Suppressor macrophage (primary cell): ENCODE data around the gene TBC1D21.

Experiments used
- DNase-seq, 4 experiments: peaks; one replicate each; pipeline ENCODE4 v3.0.0-alpha.2; 2020 to 2022

The TBC1D21 gene

DNA sequence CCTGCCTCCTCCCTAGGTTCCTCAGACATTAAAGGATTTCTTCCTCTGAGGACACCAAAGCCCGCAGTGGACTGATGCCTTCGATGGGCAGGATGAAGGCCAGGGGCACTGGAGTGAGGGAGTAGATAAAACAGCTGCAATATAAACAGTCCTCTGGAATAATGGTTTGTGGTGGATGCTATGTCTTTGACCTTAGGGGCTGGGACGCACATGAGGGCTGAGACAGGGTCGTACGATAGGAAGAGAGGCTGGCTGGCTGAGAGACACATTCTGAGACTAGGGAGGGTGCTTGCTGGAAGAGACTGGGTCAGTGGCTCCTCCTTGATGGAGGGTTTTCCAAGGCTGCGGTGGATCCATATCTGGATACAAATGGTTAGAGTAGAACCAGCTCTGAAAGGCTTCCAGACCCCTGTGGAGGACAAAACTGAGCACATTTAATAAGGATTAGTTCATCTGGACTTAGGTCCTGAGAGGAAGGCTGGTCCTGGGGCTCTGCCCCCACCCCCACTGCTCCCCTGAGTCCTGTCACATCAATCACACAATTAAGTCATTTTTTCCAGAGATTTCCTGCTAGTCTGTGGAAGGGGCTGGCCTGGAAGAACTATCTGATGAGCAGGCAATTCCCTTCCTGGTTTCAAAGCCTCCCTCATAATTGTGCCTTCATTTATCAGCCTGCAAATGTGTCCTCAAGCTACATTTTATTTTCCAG, 15.8 kb downstream of the TBC1D21 start:
- DNase-seq, result no peak

GRCh38 chr15:73889762-73890124, 16.4 kb downstream of the TBC1D21 start:
- DNase-seq, result no peak

GRCh38 chr15:73891328-73892315, 18.3 kb downstream of the TBC1D21 start:
- no peak for DNase-seq

DNA sequence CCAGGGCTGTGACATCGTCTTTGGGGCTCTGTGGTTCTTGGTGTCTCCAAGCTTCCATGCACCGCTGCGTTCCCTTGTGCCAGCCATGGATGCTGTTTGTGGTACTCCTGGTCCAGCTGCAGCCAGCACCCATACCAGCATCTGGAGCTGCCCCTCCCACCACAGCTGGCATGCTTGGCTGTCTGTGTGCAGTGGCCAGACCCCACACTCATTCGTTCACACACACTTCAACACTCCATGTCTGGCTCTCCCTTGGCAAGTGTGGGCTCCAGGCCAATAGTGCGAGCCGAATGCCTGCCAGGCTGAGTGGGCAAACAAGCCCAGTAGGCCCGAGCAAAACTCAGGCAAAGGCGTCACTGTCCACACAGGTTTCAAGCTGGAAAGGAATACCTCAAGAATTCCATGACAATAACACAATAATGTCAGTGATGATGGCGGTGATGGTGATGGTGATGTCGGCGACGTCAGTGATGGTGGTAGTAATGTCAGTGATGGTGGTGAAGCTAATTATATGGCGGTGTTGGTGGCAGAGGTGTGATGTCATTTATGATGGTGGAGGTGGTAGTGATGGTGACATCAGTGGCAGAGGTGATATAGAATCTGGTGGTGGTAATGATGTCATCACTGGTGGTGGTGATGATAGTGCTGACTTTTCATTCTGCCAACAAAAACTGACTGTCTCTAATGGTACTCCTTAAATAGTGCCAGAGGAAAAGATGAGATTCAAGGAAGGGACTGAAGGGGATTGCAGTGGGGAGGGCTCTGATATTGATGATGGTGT, 19.3 kb downstream of the TBC1D21 start:
- no peak for DNase-seq

GRCh38 chr15:73894133-73894814, 20.9 kb downstream of the TBC1D21 start:
- DNase-seq, result no peak

- peak; percentile 71 to 77 (median 72) for DNase-seq
Measured at GRCh38 chr15:73897441-73898261, 24.3 kb downstream of the TBC1D21 start.

DNA sequence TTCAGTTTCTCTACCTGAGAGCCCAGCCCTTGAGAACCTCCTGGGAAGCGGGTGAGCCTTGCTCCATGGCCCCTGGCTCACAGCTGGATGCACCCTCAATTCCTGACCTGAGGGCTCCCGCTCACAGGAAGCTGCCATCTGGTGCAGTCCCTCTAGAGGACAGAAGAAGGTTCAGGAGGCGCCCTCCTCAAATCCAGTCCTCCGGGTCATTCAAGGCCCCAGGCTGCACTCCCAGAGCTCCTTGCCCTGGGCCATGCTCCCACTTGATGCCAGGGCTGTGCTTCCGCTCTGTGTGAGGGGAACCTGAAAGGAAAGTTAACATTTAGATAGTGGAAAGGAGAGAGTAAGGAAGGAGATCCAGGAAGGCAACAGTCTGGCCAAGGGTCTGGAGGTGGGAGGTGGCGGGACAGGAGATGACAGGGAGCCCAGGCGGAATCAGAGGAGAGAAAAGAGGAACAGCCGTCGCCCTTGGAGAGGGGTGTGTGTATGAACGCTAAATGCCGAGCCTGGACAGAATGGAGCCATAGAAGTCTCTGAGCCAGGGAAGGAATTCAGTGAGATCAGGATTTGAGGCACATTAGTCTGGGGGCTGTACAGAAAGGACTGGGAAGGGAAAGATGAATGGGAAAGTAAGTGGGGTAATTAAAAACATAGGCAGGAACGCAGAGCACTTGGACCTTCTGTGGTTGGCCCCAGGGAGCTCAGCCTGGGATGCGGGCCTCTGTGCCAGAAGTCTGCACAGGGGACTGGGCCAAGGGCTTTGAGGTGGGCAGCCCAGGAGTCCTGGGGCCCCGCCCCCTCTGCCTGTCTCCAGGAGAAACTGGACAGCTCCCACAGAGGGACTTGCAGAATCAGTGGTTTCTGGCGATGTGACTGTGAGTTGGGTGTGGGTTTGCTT, 26.1 kb downstream of the TBC1D21 start:
- DNase-seq, result no peak

- no peak for DNase-seq
Measured at GRCh38 chr15:73900095-73900712, 26.8 kb downstream of the TBC1D21 start.

GRCh38 chr15:73901126-73901810, 27.9 kb downstream of the TBC1D21 start:
- no peak for DNase-seq

DNA sequence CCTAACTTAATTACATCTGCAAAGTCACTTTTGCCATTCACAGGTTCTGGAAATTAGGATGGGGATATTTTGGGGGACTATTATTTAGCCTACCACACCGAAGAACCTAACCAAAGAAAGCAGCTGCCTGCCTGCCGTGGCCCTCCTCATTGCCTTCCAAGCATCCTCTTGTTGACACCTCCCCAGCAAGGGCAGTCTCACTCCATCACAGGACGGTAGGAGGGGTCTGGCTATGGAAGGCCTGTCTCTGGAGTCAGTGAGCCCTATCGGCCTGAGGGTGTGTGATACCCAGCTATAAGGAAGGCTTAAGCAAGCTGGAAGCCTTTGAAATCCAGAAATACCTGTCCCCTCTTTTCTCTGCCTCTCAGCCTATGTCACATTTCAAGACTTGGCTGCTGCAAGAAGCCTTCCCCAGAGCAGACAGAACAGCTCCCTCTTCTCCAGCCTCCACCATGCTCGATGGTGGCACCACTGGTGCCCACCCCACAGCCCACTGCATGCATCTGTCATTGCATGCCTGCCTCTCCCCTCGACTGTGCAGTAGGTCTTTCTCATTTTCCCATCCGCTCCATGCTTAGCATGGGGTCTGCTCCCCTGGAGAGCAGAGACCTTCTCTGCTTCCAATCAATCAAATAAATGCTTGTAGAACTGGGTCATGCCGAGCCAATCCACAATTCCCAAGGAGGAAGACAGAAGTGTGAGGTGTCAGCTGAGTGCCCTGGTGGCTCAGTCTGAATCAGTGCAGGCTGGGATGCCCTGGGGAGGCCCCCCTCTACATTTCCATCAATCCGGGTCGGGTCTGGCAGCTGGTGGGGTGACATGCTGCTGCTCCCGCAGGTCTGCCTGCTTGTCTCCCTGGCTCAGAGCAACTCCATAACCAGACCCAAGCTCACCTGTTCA, 29.0 kb downstream of the TBC1D21 start:
- DNase-seq, result no peak

DNA sequence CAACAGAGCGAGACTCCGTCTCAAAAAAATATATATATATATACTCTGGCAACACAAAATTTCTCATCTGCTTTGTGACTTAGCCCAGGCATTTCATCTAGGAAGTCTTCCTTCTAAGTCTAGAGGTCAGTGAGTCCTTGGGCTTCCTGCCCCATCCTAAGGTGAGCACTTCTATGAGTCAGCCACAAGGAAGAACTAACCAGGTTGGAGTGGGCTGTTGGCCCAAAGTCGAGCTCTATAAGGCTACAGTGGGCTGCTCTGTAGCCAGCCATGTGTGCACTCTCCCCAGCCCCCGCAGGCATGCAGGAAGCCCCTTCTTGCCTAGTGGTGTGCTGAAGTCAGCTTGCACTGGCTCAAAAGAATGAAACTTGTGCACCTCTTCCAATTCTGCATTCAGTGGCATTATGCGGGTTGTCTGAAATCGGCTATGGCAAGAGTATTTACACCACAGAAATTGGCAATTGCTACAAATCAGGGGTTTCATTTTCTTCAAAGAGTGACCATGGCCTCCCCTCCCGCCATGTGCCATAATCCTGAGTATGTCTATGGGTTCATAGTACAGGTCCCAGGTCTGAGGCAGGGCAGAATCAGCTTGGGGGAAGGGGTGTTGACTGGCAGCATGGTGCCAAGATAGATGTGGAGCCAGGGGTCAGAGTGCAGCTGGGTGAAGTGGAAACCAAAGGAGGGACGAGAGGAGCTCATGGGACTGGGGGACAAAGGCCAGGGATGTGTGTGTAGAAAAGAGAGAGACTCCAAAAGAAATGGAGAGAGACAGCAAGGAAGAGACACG, 30.9 kb downstream of the TBC1D21 start:
- DNase-seq, result no peak

- no peak for DNase-seq
Measured at GRCh38 chr15:73905225-73905827, 32.0 kb downstream of the TBC1D21 start.

DNA sequence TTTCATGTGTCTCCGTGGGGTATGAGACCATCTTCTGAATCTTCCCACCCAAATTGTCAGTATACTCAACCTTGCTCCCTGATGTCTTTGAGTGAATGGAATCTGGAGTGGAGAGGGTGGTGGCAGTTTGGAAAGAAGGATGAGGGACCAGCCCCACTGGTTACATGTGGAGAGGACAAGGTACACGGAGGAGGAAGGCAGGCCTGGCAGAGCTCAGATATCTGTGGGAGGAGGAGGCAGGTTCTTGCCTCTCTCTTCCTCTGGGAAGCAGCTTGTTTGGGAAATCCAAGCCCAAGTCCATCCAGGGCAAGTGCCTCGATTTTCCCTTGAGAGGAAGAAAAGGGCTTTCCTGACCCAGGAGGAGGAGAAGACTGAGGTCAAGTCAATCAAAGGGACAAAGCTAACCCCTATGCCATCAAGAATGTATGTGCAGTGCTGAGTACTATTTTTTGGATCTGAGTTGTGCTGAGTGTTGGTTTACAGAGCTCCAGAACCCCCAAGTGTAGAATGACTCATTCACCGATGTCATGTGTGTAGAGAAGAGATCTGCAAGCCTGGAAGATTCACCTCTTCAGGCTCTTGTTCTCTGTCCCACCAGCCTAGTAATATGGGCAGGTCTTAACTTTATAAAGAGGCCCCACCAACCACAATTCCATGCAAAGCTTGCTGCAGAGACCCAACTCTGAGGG, 33.1 kb downstream of the TBC1D21 start:
- DNase-seq, result peak in 2 of 4 experiments; percentile 32 to 36

DNA sequence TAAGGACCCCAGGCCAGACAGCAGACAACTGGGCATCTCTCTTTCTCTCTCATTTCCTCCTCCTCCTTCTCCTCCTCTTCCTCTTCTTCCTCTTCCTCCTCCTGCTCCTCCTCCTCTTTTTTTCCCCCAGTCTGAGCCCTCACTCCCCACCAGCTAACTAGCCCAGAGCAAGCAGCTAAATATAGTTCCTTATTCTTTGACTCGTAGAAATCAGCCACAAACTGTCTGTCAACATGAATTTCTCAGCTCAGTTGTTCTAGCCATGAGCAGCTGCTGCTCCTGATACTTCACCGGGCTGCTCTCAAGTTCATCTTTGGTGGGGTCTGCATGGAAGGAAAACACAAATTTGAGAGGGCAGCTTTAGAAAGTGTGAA, 33.7 kb downstream of the TBC1D21 start:
- peak in 3 of 4 experiments; percentile 24 to 49 (median 47) for DNase-seq

- peak; percentile 79 to 91 (median 86) for DNase-seq
Measured at GRCh38 chr15:73908030-73908821, 34.9 kb downstream of the TBC1D21 start.

DNA sequence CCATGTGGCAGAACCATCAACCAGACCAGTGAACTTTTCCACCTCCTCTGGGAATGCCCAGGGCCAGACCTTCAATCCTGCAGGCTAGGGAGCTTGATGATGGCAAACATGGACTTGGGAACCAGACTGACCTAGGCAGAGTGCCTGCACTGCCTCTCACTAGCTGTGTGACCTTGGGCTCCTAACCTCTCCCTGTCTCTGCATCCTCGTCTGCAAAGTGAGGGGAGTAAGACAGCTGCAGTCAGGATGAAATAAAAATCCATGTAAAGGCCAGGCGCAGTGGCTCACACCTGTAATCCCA, 35.4 kb downstream of the TBC1D21 start:
- no peak for DNase-seq
